Cerebellar cortex (tissue), 1 donor: ENCODE measurements around the gene KLHL33.

ENCODE experiments used
- DNase-seq: peaks from one replicate; pipeline ENCODE4 v3.0.0-alpha.2; 2015; ENCODE audit warnings: low spot score

Gene KLHL33

GRCh38 chr14:20412876-20413743 is 22.9 kb downstream of the KLHL33 start, which contains the start of gene TEP1:
TSS of gene TEP1 (minus strand) at chr14:20413501. CDS start at chr14:20408439, 5,062 bp downstream.
- DNase-seq: peak; percentile 74

- DNase-seq: peak; percentile 8
These were observed 23.6 kb downstream of the KLHL33 start for GRCh38 chr14:20412411-20412810.

GRCh38 chr14:20409226-20409625 is 26.7 kb downstream of the KLHL33 start:
- DNase-seq: no peak

GRCh38 chr14:20403521-20403920 is 32.4 kb downstream of the KLHL33 start:
- no peak for DNase-seq

GRCh38 chr14:20400965-20401593 is 34.9 kb downstream of the KLHL33 start:
- no peak for DNase-seq

- no peak for DNase-seq
These were observed 35.4 kb downstream of the KLHL33 start for GRCh38 chr14:20400589-20400964.

GRCh38 chr14:20397511-20397910 is 38.5 kb downstream of the KLHL33 start:
- no peak for DNase-seq

- DNase-seq: no peak
These were observed 44.5 kb downstream of the KLHL33 start for GRCh38 chr14:20391505-20391904.

- no peak for DNase-seq
These were observed 47.8 kb downstream of the KLHL33 start for GRCh38 chr14:20388159-20388558.

- DNase-seq: no peak
These were observed 48.4 kb downstream of the KLHL33 start for GRCh38 chr14:20387576-20387975.

GRCh38 chr14:20386276-20386855 is 49.6 kb downstream of the KLHL33 start:
- DNase-seq: peak; percentile 91

GRCh38 chr14:20384886-20385285 is 51.1 kb downstream of the KLHL33 start:
- DNase-seq: no peak

- DNase-seq: no peak
These were observed 51.6 kb downstream of the KLHL33 start for GRCh38 chr14:20384321-20384720.

GRCh38 chr14:20383636-20384035 is 52.3 kb downstream of the KLHL33 start:
- no peak for DNase-seq

GRCh38 chr14:20383032-20383431 is 52.9 kb downstream of the KLHL33 start:
- no peak for DNase-seq

GRCh38 chr14:20382526-20382925 is 53.4 kb downstream of the KLHL33 start:
- DNase-seq: no peak

GRCh38 chr14:20381341-20381740 is 54.6 kb downstream of the KLHL33 start:
- no peak for DNase-seq

- no peak for DNase-seq
These were observed 55.3 kb downstream of the KLHL33 start for GRCh38 chr14:20380681-20381080.

- no peak for DNase-seq
These were observed 56.2 kb downstream of the KLHL33 start for GRCh38 chr14:20379743-20380142.

- DNase-seq: no peak
These were observed 58.8 kb downstream of the KLHL33 start for GRCh38 chr14:20377171-20377570.

- no peak for DNase-seq
These were observed 59.8 kb downstream of the KLHL33 start for GRCh38 chr14:20376071-20376588.
